ENCODE measurements around the gene LARP1B.
"Not testable (repeated sequence)": the region's sequence is repeated elsewhere in the genome, so short reads cannot be mapped to it uniquely, and the experiment has no call there.

DNA sequence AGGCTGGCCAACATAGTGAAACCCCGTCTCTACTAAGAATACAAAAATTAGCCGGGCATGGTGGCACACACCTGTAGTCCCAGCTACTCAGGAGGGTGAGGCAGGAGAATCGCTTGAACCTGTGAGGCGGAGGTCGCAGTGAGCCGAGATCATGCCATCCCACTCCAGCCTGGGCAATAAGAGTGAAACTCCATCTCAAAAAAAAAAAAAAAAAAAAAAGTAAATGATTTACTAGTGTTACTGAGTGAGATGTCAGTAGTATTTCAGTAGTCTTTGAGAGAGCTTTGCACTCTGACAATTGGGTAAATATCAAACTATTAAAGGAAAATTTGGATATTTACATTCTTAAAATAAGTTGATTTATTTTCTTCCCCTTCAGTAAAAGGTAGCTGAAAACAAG lies 34.2 kb downstream of the LARP1B start:
- TF ChIP-seq, protein P1, sequence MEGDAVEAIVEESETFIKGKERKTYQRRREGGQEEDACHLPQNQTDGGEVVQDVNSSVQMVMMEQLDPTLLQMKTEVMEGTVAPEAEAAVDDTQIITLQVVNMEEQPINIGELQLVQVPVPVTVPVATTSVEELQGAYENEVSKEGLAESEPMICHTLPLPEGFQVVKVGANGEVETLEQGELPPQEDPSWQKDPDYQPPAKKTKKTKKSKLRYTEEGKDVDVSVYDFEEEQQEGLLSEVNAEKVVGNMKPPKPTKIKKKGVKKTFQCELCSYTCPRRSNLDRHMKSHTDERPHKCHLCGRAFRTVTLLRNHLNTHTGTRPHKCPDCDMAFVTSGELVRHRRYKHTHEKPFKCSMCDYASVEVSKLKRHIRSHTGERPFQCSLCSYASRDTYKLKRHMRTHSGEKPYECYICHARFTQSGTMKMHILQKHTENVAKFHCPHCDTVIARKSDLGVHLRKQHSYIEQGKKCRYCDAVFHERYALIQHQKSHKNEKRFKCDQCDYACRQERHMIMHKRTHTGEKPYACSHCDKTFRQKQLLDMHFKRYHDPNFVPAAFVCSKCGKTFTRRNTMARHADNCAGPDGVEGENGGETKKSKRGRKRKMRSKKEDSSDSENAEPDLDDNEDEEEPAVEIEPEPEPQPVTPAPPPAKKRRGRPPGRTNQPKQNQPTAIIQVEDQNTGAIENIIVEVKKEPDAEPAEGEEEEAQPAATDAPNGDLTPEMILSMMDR (IDR thresholded peaks at IDR 0.05) = not testable (repeated sequence)
- not testable (repeated sequence) for TF ChIP-seq ZFX (IDR thresholded peaks at IDR 0.05; ENCODE audit: borderline replicate concordance)

Data from 22Rv1 (cell line).